GM12873 (cell line): ENCODE data around the gene ZMAT5.

Experiments used
- CTCF ChIP-seq: IDR thresholded peaks from 2 replicates; pipeline ENCODE4 v1.5.1; 2012; ENCODE audit warnings: low read depth, mild to moderate bottlenecking, moderate library complexity, low read length, control low read depth; ENCODE audit not compliant: insufficient read depth; ENCODE audit errors: missing control alignments

Gene ZMAT5

GRCh38 chr22:29710193-29710592, 56.6 kb downstream of the ZMAT5 start:
- no peak for TF ChIP-seq CTCF

DNA sequence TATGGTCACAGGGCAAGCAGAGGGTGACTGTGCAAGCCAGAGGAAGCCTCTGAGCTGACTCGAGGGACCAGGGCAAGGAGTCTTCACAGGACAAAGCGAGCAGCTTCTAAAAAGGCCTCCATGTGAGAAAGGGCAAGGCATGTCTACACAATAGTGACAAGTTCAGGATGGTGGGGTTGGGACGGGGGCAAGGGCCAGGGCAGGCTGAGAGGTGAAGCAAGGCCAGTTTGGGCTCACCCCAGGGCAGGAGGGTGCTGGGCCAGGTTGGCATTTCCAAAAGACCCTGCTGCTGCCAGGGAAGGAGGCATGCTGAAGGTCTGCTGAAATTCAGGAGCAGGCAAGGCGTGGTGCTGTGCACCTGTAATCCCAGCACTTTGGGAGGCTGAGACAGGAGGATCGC, 59.3 kb downstream of the ZMAT5 start:
- no peak for TF ChIP-seq CTCF

DNA sequence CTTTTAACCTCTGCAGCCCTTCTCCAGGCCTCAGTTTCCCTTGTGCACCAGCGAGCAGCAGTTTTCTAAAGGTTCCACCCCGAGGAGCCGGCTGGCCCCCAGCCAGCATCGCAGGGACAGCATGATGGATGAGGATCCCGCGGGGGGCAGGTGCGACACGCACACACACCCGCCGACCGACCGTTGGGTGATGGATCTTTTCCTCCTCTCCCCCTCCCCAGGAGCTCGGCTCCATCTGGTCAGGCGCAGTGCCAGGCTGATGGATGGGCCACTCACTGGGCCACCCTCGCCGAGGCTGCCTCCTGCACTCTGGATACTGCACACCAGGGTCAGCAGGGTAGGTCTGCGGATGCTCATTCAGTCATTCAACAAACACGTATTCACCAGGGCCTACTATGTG, 59.8 kb downstream of the ZMAT5 start:
- no peak for TF ChIP-seq CTCF

DNA sequence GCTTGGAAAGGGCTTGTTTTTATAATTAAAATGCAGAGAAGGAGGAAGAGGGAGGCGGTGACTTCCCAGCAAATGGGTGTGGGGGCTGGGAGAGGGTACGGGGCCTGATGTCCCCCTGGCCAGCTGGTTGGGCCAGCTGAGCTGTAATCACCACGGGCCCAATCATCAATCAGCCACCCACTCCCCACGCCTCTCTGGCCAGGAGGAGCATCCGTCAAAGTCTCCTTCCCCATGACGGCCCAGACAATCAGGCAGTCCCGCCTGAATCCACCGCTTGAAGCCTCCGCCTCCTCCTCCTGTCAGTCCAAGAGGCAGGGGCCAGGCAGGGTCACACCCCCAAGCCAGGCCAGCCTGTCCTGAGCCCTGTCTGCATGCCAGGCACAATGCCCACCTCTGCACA, 60.3 kb downstream of the ZMAT5 start:
- no peak for TF ChIP-seq CTCF

DNA sequence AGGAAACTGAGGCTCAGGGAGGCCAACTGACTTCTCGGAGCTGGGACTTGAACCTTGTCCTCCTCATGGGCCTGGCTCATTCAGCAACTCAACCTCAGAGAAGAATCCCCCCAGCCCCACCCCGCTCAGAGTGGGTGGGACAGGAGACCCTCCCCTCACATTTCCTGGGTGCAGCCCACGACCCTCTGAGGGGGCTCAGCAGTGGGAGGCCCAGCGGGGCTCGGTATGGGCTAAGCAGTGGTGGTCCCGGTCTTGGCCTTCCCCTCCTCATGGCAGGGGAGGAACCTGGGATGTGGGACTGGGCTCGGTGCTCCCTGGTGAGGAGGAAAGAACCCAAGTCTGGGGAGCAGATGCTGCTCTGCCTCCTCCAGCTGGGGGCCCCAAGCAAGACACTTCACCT, 61.2 kb downstream of the ZMAT5 start:
- TF ChIP-seq CTCF = no peak

- no peak for TF ChIP-seq CTCF
Observed at GRCh38 chr22:29704528-29705285, 62.1 kb downstream of the ZMAT5 start.

DNA sequence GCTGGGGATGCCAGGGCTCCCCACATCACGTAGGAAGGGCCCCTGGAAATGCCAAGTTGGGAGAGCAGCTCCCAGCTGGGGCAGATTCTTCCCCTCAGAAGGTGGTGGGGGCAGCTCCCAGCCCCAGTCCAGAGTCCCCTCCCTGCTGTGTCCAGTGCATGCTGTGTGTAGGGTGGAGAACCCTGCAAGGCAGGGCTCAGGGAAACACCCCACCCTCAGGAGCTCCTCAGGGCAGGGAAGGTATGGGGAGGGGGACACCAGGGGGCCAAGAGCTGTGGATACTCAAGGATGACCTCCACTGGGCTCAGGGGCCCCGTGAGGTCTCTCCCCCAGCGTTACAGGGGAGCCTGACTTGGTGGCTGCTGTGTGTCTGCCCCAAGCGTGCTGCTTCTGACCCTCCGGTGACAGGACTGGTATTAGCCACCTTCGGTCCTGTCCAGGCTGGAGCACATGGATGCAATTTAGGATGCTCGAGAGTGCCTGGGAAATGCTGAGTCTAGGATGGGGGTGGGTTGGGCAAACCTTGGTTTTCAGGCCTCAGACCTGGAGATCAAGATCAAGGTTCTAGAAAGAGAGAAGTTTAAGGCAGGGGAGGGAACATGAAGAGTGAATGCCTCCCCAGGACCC, 63.1 kb downstream of the ZMAT5 start:
- no peak for TF ChIP-seq CTCF
